Measurements from ENCODE around the gene WWC2. TPM values are rescaled to one million over a fixed set of nuclear protein-coding genes. Genes with fewer than 3 reads are reported as not detected.

WWC2 gene
- total RNA-seq, 1 donor from 2014 or later = 24.6 TPM

GRCh38 chr4:183163135-183163534 lies 64.1 kb downstream of the WWC2 start:
- H3K4me1 Mint-ChIP-seq = peaks cover 6% of the 10 kb centered on the region
- no peaks in the 10 kb centered on the region for H3K36me3 Mint-ChIP-seq (ENCODE audit: low read depth)
- no peak for TF ChIP-seq CTCF (conservative IDR thresholded peaks at IDR 0.05)
- no peaks in the 10 kb centered on the region for H3K9me3 Mint-ChIP-seq
- H3K4me3 Mint-ChIP-seq = no peak overlapping the region
- H3K27ac Mint-ChIP-seq (ENCODE audit: unreplicated experiment) = no peak overlapping the region
- DNase-seq (ENCODE audit: low read depth, low spot score) = no peak
- no peaks in the 10 kb centered on the region for H3K27me3 Mint-ChIP-seq (ENCODE audit: low read depth)

- TF ChIP-seq CTCF (conservative IDR thresholded peaks at IDR 0.05) = no peak
- H3K36me3 Mint-ChIP-seq (ENCODE audit: low read depth) = no peaks in the 10 kb centered on the region
- no peak overlapping the region for H3K4me3 Mint-ChIP-seq
- H3K27me3 Mint-ChIP-seq (ENCODE audit: low read depth) = no peaks in the 10 kb centered on the region
- H3K4me1 Mint-ChIP-seq = peaks cover 6% of the 10 kb centered on the region
- DNase-seq (ENCODE audit: low read depth, low spot score) = no peak
- H3K27ac Mint-ChIP-seq (ENCODE audit: unreplicated experiment) = no peak overlapping the region
- no peaks in the 10 kb centered on the region for H3K9me3 Mint-ChIP-seq
Measured at GRCh38 chr4:183164963-183165362, 65.9 kb downstream of the WWC2 start.

GRCh38 chr4:183165376-183165775 lies 66.3 kb downstream of the WWC2 start:
- H3K27ac Mint-ChIP-seq (ENCODE audit: unreplicated experiment) = no peak overlapping the region
- H3K9me3 Mint-ChIP-seq = no peaks in the 10 kb centered on the region
- no peak for DNase-seq (ENCODE audit: low read depth, low spot score)
- H3K4me3 Mint-ChIP-seq = no peak overlapping the region
- H3K27me3 Mint-ChIP-seq (ENCODE audit: low read depth) = no peaks in the 10 kb centered on the region
- no peak for TF ChIP-seq CTCF (conservative IDR thresholded peaks at IDR 0.05)
- peaks cover 6% of the 10 kb centered on the region for H3K4me1 Mint-ChIP-seq
- no peaks in the 10 kb centered on the region for H3K36me3 Mint-ChIP-seq (ENCODE audit: low read depth)

- Mint-ChIP-seq H3K27ac (ENCODE audit: unreplicated experiment) (no peak overlapping the region), H3K36me3 (ENCODE audit: low read depth) (no peaks in the 10 kb centered on the region), H3K4me1 (peaks cover 15% of the 10 kb centered on the region), H3K4me3 (no peak overlapping the region), H3K9me3 (no peaks in the 10 kb centered on the region), H3K27me3 (ENCODE audit: low read depth) (no peaks in the 10 kb centered on the region)
- no peak for TF ChIP-seq CTCF (conservative IDR thresholded peaks at IDR 0.05)
- DNase-seq (ENCODE audit: low read depth, low spot score) = no peak
Measured at GRCh38 chr4:183170894-183171293, 71.8 kb downstream of the WWC2 start.

GRCh38 chr4:183171484-183172267 lies 72.6 kb downstream of the WWC2 start:
- DNase-seq (ENCODE audit: low read depth, low spot score) = no peak
- Mint-ChIP-seq H3K9me3 (no peaks in the 10 kb centered on the region), H3K27me3 (ENCODE audit: low read depth) (no peaks in the 10 kb centered on the region), H3K4me3 (no peak overlapping the region), H3K4me1 (peaks cover 15% of the 10 kb centered on the region), H3K36me3 (ENCODE audit: low read depth) (no peaks in the 10 kb centered on the region), H3K27ac (ENCODE audit: unreplicated experiment) (no peak overlapping the region)
- TF ChIP-seq CTCF (conservative IDR thresholded peaks at IDR 0.05) = no peak

Data from neural crest cell (in vitro differentiated cells).